ENCODE results near the gene FTO. TPM values are rescaled to one million over a fixed set of nuclear protein-coding genes. Genes with fewer than 3 reads are reported as not detected.

The FTO gene
- total and polyA plus RNA-seq, 2 experiments from 2014 or later, result 46.8 to 77.7 TPM

DNA sequence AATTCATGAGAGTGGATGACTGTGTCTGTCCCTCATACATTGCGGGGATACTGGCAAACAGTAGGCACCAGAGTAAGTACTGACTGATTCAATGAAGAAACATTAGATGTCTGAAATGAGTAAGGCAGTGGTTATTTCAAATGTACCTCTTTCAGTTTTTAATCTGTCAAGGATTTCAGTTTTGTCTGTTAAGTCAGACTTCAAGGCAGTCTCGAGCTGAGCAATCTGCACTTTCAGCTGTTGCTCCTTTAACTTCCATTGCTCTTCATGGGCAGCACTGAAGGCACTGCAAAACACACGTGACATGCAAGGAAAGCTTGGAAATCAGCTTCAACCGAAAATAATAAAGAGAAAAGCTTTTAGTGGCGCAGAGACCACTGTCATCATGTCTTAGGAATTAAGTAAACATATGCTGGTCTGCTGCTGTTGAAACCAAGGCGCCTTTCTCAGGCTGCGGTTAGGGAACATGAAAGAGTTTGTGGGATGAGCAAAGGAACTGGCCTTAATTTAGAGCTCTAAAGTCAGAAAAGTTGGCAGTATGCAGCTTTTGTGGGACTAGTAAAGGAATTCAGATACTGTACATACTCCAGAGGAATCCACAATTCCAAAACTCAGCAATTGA, 39.1 kb upstream of the FTO start:
- Histone ChIP-seq H3K27ac (no peak overlapping the region), H3K9me3 (ENCODE audit: low read depth) (no peaks in the 10 kb centered on the region), H3K4me3 (no peak overlapping the region), H3K27me3 (no peaks in the 10 kb centered on the region), H3K79me2 (no peaks in the 10 kb centered on the region), H3K36me3 (replicated peaks; ENCODE audit: insufficient read depth, low read depth) (no peaks in the 10 kb centered on the region), H4K20me1 (ENCODE audit: insufficient read depth, poor library complexity, severe bottlenecking) (no peaks in the 10 kb centered on the region), H3K9me2 (replicated peaks; ENCODE audit: insufficient read depth) (no peaks in the 10 kb centered on the region), H3K4me1 (ENCODE audit: insufficient read depth) (no peaks in the 10 kb centered on the region), H2AFZ (no peak overlapping the region), H3K4me2 (peak overlapping the region; percentile 39)
- no peak for TF ChIP-seq EZH2phosphoT487 (IDR thresholded peaks at IDR 0.05; ENCODE audit: low read depth, severe bottlenecking, unreplicated experiment)
- TF ChIP-seq EZH2 (IDR thresholded peaks at IDR 0.05; ENCODE audit: borderline replicate concordance), result no peak
- TF ChIP-seq, protein P1, sequence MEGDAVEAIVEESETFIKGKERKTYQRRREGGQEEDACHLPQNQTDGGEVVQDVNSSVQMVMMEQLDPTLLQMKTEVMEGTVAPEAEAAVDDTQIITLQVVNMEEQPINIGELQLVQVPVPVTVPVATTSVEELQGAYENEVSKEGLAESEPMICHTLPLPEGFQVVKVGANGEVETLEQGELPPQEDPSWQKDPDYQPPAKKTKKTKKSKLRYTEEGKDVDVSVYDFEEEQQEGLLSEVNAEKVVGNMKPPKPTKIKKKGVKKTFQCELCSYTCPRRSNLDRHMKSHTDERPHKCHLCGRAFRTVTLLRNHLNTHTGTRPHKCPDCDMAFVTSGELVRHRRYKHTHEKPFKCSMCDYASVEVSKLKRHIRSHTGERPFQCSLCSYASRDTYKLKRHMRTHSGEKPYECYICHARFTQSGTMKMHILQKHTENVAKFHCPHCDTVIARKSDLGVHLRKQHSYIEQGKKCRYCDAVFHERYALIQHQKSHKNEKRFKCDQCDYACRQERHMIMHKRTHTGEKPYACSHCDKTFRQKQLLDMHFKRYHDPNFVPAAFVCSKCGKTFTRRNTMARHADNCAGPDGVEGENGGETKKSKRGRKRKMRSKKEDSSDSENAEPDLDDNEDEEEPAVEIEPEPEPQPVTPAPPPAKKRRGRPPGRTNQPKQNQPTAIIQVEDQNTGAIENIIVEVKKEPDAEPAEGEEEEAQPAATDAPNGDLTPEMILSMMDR (IDR thresholded peaks at IDR 0.05; ENCODE audit: poor library complexity), result no peak
- WGBS (ENCODE audit: low lambda C conversion rate, missing lambda C conversion rate), result 48% methylated on average over 7 of the region's 7 CpGs
- peak; percentile 18 for DNase-seq (ENCODE audit: low spot score)

DNA sequence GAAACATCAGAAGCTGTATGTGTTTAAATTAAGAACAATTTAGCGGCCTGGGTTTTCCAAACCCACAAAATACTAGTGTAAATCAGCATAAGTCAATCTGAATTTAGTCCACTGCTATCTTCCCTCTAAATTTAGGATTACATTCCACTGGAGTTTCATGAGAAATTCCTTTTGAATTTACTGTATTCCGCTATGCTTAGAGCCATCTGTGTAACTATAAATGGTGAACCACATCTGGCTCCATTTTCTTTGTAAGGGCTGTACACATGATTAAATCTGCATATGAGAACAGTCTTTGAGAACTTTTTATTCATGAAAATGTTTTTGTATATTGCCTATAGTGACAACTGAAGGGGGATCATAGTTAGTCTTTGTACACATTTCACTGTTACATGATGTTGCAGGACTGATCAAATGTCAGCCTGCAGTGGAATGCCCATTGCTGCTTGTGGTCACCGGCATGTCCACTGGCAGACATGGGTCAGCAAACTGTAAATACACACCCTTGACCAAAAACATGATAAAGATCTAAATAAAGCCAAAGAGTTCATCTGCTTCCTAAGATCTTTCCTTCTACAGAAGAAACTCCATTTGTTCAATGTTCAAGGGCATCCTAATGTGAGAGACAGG, 37.1 kb upstream of the FTO start:
- Histone ChIP-seq H3K36me3 (replicated peaks; ENCODE audit: insufficient read depth, low read depth) (no peaks in the 10 kb centered on the region), H3K27me3 (no peaks in the 10 kb centered on the region), H3K9me3 (ENCODE audit: low read depth) (no peaks in the 10 kb centered on the region), H3K79me2 (no peaks in the 10 kb centered on the region), H2AFZ (no peak overlapping the region), H3K4me3 (no peak overlapping the region), H4K20me1 (ENCODE audit: insufficient read depth, poor library complexity, severe bottlenecking) (no peaks in the 10 kb centered on the region), H3K4me2 (no peak overlapping the region), H3K27ac (no peak overlapping the region), H3K9me2 (replicated peaks; ENCODE audit: insufficient read depth) (no peaks in the 10 kb centered on the region), H3K4me1 (ENCODE audit: insufficient read depth) (no peaks in the 10 kb centered on the region)
- TF ChIP-seq EZH2phosphoT487 (IDR thresholded peaks at IDR 0.05; ENCODE audit: low read depth, severe bottlenecking, unreplicated experiment), result no peak
- TF ChIP-seq, protein P1 (IDR thresholded peaks at IDR 0.05; ENCODE audit: poor library complexity), result no peak
- TF ChIP-seq EZH2 (IDR thresholded peaks at IDR 0.05; ENCODE audit: borderline replicate concordance), result no peak
- no peak for DNase-seq (ENCODE audit: low spot score)
- WGBS (ENCODE audit: low lambda C conversion rate, missing lambda C conversion rate), result 81% methylated on average over 3 of the region's 3 CpGs

DNA sequence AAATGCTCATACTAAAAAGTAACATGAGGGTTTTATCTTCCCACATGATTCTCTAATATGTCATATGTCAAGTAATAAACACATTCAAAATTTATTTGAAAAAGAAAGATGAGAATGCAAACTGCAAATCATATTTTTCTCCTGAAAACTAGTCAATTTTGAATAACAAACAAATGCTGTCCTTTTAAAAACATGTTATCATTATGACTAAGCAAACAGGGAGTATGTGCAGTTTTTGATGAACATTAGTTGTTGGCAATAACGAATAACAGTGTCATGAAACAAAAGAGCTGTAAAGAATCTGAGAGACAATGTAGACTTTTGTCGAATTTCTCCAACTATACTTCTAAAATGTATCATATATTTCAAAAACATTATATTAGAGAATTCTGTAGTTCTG, 35.1 kb upstream of the FTO start:
- no peak overlapping the region for H3K27ac ChIP-seq
- no peaks in the 10 kb centered on the region for H3K79me2 ChIP-seq
- no peaks in the 10 kb centered on the region for H3K9me2 ChIP-seq (replicated peaks; ENCODE audit: insufficient read depth)
- no peaks in the 10 kb centered on the region for H3K9me3 ChIP-seq (ENCODE audit: low read depth)
- DNase-seq (ENCODE audit: low spot score), result no peak
- TF ChIP-seq, protein P1 (IDR thresholded peaks at IDR 0.05; ENCODE audit: poor library complexity), result no peak
- TF ChIP-seq EZH2 (IDR thresholded peaks at IDR 0.05; ENCODE audit: borderline replicate concordance), result no peak
- TF ChIP-seq EZH2phosphoT487 (IDR thresholded peaks at IDR 0.05; ENCODE audit: low read depth, severe bottlenecking, unreplicated experiment), result no peak
- H3K4me3 ChIP-seq, result no peak overlapping the region
- 92% methylated on average over 2 of the region's 2 CpGs for WGBS (ENCODE audit: low lambda C conversion rate, missing lambda C conversion rate)
- no peak overlapping the region for H2AFZ ChIP-seq
- no peak overlapping the region for H3K4me2 ChIP-seq
- no peaks in the 10 kb centered on the region for H4K20me1 ChIP-seq (ENCODE audit: insufficient read depth, poor library complexity, severe bottlenecking)
- no peaks in the 10 kb centered on the region for H3K4me1 ChIP-seq (ENCODE audit: insufficient read depth)
- H3K27me3 ChIP-seq, result no peaks in the 10 kb centered on the region
- H3K36me3 ChIP-seq (replicated peaks; ENCODE audit: insufficient read depth, low read depth), result no peaks in the 10 kb centered on the region

All from hepatocyte (in vitro differentiated cells).